ENCODE measurements around the gene FLII. TPM values are rescaled to one million over a fixed set of nuclear protein-coding genes. Genes with fewer than 3 reads are reported as not detected.

FLII gene
- polyA plus RNA-seq, 1 of the 3 experiments (the other 2 are of a cell fraction): 244 TPM

- Histone ChIP-seq H3K9me3 (no peaks in the 10 kb centered on the region), H3K9me2 (no peaks in the 10 kb centered on the region), H3K79me2 (ENCODE audit: insufficient read depth) (peaks cover 36% of the 10 kb centered on the region), H3K9ac (peak overlapping the region; percentile 26; the same call in 1 of the 2 replicates), H3K27me3 (ENCODE audit: insufficient read depth) (no peaks in the 10 kb centered on the region), H3K4me1 (ENCODE audit: control insufficient read depth in 1 of 2, insufficient read depth in 2 of 2, low read depth in 1 of 2, low read length in 1 of 2) (peaks cover 9 to 18% of the 10 kb centered on the region in 2 experiments; a peak in 2 of 4 replicates), H3K36me3 (replicated peaks in 1 of 2; ENCODE audit: control insufficient read depth in 1 of 2, insufficient read depth in 2 of 2, low read length in 1 of 2) (no peaks in the 10 kb centered on the region), H3K27ac (ENCODE audit: low read depth in 2 of 2, low read length in 1 of 2) (no peak overlapping the region), H2AFZ (ENCODE audit: low read depth) (peak overlapping the region; percentile 90), H3F3A (replicated peaks; ENCODE audit: insufficient read depth) (no peaks in the 10 kb centered on the region), H3K4me2 (peak overlapping the region; percentile 57), H3K4me3 (ENCODE audit: low read depth in 2 of 2, low read length in 1 of 2) (peak overlapping the region; percentile 43 to 61; a peak in 3 of 4 replicates), H4K20me1 (ENCODE audit: insufficient read depth) (0 out of 2 replicates have a peak, but pooled peaks cover 13% of the 10 kb centered on the region)
- POLR2A ChIA-PET: no interaction called here
- CTCF ChIA-PET: interaction anchor here (0.5 to 3.3 kb wide), 4 partner anchors 8 to 1737 kb away, joined by 3 to 13 read pairs (median 4); no protein-coding TSS in a partner anchor
- WGBS (ENCODE audit: low lambda C conversion rate): 75% methylated on average over 23 of the region's 23 CpGs
- TF ChIP-seq RFX5 (IDR thresholded peaks at IDR 0.05; ENCODE audit: low read length) (no peak), RXRA (IDR thresholded peaks at IDR 0.05; ENCODE audit: borderline replicate concordance, low read depth) (no peak), USF2 (IDR thresholded peaks at IDR 0.05; ENCODE audit: borderline replicate concordance, low read depth, low read length) (no peak), YY1 (IDR thresholded peaks at IDR 0.05; ENCODE audit: low read depth) (no peak), ZBTB33 (IDR thresholded peaks at IDR 0.05; ENCODE audit: borderline replicate concordance, low read depth) (no peak), MXI1 (IDR thresholded peaks at IDR 0.05; ENCODE audit: low read depth, low read length) (no peak), CHD2 (IDR thresholded peaks at IDR 0.05; ENCODE audit: low read length, partially characterized antibody) (no peak), JUND (IDR thresholded peaks at IDR 0.05) (no peak), POLR2AphosphoS5 (IDR thresholded peaks at IDR 0.05; ENCODE audit: low read depth, low read length) (no peak), SIN3A (IDR thresholded peaks at IDR 0.05; ENCODE audit: borderline replicate concordance, low read depth, low read length) (no peak), TEAD4 (IDR thresholded peaks at IDR 0.05; ENCODE audit: borderline replicate concordance, insufficient read depth) (no peak), GATA2 (CRISPR knock-in tag; IDR thresholded peaks at IDR 0.05) (no peak), GABPA (IDR thresholded peaks at IDR 0.05; ENCODE audit: low read depth) (no peak), ELF1 (IDR thresholded peaks at IDR 0.05) (no peak), REST (IDR thresholded peaks at IDR 0.05; ENCODE audit: low read depth, low read length) (no peak), EZH2phosphoT487 (IDR thresholded peaks at IDR 0.05; ENCODE audit: borderline replicate concordance, low read depth) (no peak), RAD21 (IDR thresholded peaks at IDR 0.05; ENCODE audit: low read length) (no peak), USF1 (IDR thresholded peaks at IDR 0.05; ENCODE audit: borderline replicate concordance, low read depth) (no peak), MAX (IDR thresholded peaks at IDR 0.05; ENCODE audit: low read depth) (no peak)
- TF ChIP-seq, protein P1, sequence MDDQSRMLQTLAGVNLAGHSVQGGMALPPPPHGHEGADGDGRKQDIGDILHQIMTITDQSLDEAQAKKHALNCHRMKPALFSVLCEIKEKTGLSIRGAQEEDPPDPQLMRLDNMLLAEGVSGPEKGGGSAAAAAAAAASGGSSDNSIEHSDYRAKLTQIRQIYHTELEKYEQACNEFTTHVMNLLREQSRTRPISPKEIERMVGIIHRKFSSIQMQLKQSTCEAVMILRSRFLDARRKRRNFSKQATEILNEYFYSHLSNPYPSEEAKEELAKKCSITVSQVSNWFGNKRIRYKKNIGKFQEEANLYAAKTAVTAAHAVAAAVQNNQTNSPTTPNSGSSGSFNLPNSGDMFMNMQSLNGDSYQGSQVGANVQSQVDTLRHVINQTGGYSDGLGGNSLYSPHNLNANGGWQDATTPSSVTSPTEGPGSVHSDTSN (IDR thresholded peaks at IDR 0.05): no peak
- peak; percentile 41 for DNase-seq
These were observed 34.0 kb downstream of the FLII start for GRCh38 chr17:18224387-18225120.

Measured in SK-N-SH (cell line).